Adrenal gland (tissue), 12 donors: ENCODE measurements around the gene MFAP3. TPM values are rescaled to one million over a fixed set of nuclear protein-coding genes. Genes with fewer than 3 reads are reported as not detected.

Experiments used
- DNase-seq, 7 donors: peaks; one replicate each; pipeline ENCODE4 v3.0.0-alpha.2; 2019 to 2020
- H3K27ac ChIP-seq, 5 donors: fragments of 200-600 bp; sonication (generic) in 4 of 5; 1 replicate in 3 of 5; 2 replicates in 2 of 5; pipeline versions ENCODE4 v1.5.1 to v1.8.0; 2016 to 2020; ENCODE audit warnings: mild to moderate bottlenecking in 1 of 5
- H3K27me3 ChIP-seq: fragments of 200-600 bp; 2 replicates; pipeline ENCODE4 v1.8.0; 2021
- H3K36me3 ChIP-seq, 2 donors: fragments of 200-600 bp; replicated peaks in 1 of 2; 1 replicate in 1 of 2; 2 replicates in 1 of 2; pipeline versions ENCODE4 v1.5.1 to v1.8.0; 2018 to 2022
- H3K4me1 ChIP-seq, 2 donors: fragments of 200-600 bp; replicated peaks in 1 of 2; 1 replicate in 1 of 2; 2 replicates in 1 of 2; pipeline versions ENCODE4 v1.5.1 to v1.8.0; 2018 to 2021
- H3K4me3 ChIP-seq, 4 donors: fragments of 200-600 bp; sonication (generic) in 3 of 4; one replicate each; pipeline ENCODE4 v1.5.1; 2016 to 2018
- H3K9me3 ChIP-seq, 3 donors: fragments of 200-600 bp; sonication (generic) in 1 of 3; replicated peaks in 1 of 3; 1 replicate in 2 of 3; 2 replicates in 1 of 3; pipeline versions ENCODE4 v1.5.1 to v1.8.0; 2016 to 2021
- CTCF ChIP-seq, 6 experiments: fragments of 450-650 bp in 4 of 6; fragments of 200-600 bp in 2 of 6; sonication (generic) in 1 of 6; IDR thresholded peaks; 1 replicate in 5 of 6; 2 replicates in 1 of 6; pipeline versions ENCODE4 v1.5.1 to v1.8.0; 2016 to 2021; ENCODE audit warnings: antibody characterized with exemption in 6 of 6, mild to moderate bottlenecking in 2 of 6, moderate library complexity in 1 of 6
- POLR2A ChIP-seq, 2 donors: fragments of 450-650 bp; IDR thresholded peaks; one replicate each; pipeline ENCODE4 v1.6.1; 2017; ENCODE audit warnings: antibody characterized with exemption in 2 of 2, mild to moderate bottlenecking in 2 of 2, moderate library complexity in 1 of 2
- WGBS, 4 donors: extraction: QIAGEN DNeasy Blood & Tissue Kit in 2 of 4; methylation state at CpG; one replicate each; pipeline versions ENCODE4 v1.1.5 to v1.1.7; 2013 to 2017; 5-methylcytosine and 5-hydroxymethylcytosine counted together
- intact Hi-C, 2 donors: fragments of 100-400 bp; cut with DNase I; formaldehyde crosslinking; loops; one replicate each; pipeline versions ENCODE4 v1.14.1 to v1.15.0; 2022 to 2023
- polyA plus RNA-seq, 3 donors: library from polyadenylated mRNA; stranded (reverse); fragments of 200-250 nt in 2 of 3; fragments of 350-450 nt in 1 of 3; fragmentation: Illumina TruSeq in 1 of 3; extraction: RNeasy Lipid Tissue Mini Kit (QIAGEN cat#74804) in 1 of 3; gene quantifications; one replicate each; pipeline ENCODE4 v1.2.3, GENCODE V29; 2013 to 2014
- total RNA-seq, 9 donors: library from RNA; depleted of rRNA in 4 of 9; stranded (reverse); fragments of >200 nt in 4 of 9; fragments of 120-200 nt in 1 of 9; fragmentation: NEBNext Ultra II Directional in 1 of 9; extraction: Animal tissue kit (Norgen Biotek cat#: 25700) in 1 of 9; gene quantifications; one replicate each; pipeline versions ENCODE4 v1.1.0 to v1.2.4, GENCODE V29; 2013 to 2023
- donor health status: healthy with polysubstance abuse.
- donor health status: Bipolar disorder and iron deficiency.
- donor health status: DM: yes; HTN: yes; CAD: no.
- donor health status: DM: no; HTN: no; CAD: no.
- donor health status: DM: no; HTN: no; CAD: no.
- donor health status: DM: yes; HTN: yes; CAD: no.

MFAP3 gene
- total and polyA plus RNA-seq, 12 donors: 1.4 to 55.4 (median 29.0) TPM

- DNase-seq: no peak
Observed at GRCh38 chr5:154087260-154087659, 48.5 kb downstream of the MFAP3 start.

GRCh38 chr5:154088801-154089200 is 50.0 kb downstream of the MFAP3 start:
- Histone ChIP-seq H3K4me1 (peaks cover 0 to 7% of the 10 kb centered on the region in 2 donors), H3K27ac (no peak overlapping the region), H3K4me3 (no peak overlapping the region), H3K36me3 (no peaks in the 10 kb centered on the region), H3K27me3 (no peaks in the 10 kb centered on the region), H3K9me3 (no peaks in the 10 kb centered on the region)
- TF ChIP-seq POLR2A (IDR thresholded peaks at IDR 0.05) (no peak), CTCF (IDR thresholded peaks at IDR 0.05) (no peak)
- DNase-seq: no peak
- intact Hi-C loops: no loop called here
- 86 to 98% (median 95%) methylated on average over 5 of the region's 5 CpGs for WGBS, 4 donors

More at GRCh38 chr5:154087260-154087659, 48.5 kb downstream of the MFAP3 start:
- no peak overlapping the region for H3K4me3 ChIP-seq
- WGBS, 4 donors: 45 to 59% (median 54%) methylated on average over 2 of the region's 2 CpGs
- H3K27ac ChIP-seq: no peak overlapping the region
- peaks cover 0 to under 1% of the 10 kb centered on the region in 2 donors for H3K4me1 ChIP-seq
- no peaks in the 10 kb centered on the region for H3K27me3 ChIP-seq
- intact Hi-C loops: no loop called here
- H3K36me3 ChIP-seq: no peaks in the 10 kb centered on the region
- H3K9me3 ChIP-seq: no peaks in the 10 kb centered on the region
- TF ChIP-seq POLR2A (IDR thresholded peaks at IDR 0.05) (no peak), CTCF (IDR thresholded peaks at IDR 0.05) (no peak)

GRCh38 chr5:154090656-154091055 is 51.9 kb downstream of the MFAP3 start:
- TF ChIP-seq POLR2A (IDR thresholded peaks at IDR 0.05): no peak
- no peak for DNase-seq
- no peaks in the 10 kb centered on the region for H3K9me3 ChIP-seq
- 88 to 96% (median 94%) methylated on average over 6 of the region's 6 CpGs for WGBS, 4 donors
- no peak overlapping the region for H3K4me3 ChIP-seq
- H3K36me3 ChIP-seq: no peaks in the 10 kb centered on the region
- intact Hi-C loops: no loop called here
- no peaks in the 10 kb centered on the region for H3K27me3 ChIP-seq
- peaks cover 0 to 7% of the 10 kb centered on the region in 2 donors for H3K4me1 ChIP-seq
- no peak overlapping the region for H3K27ac ChIP-seq

GRCh38 chr5:154092356-154093141 is 53.8 kb downstream of the MFAP3 start:
- H3K4me1 ChIP-seq: peaks cover 0 to 7% of the 10 kb centered on the region in 2 donors
- no peak overlapping the region for H3K27ac ChIP-seq
- TF ChIP-seq POLR2A (IDR thresholded peaks at IDR 0.05) (no peak), CTCF (IDR thresholded peaks at IDR 0.05) (no peak)
- no peaks in the 10 kb centered on the region for H3K27me3 ChIP-seq
- no peak overlapping the region for H3K4me3 ChIP-seq
- 56 to 66% (median 58%) methylated on average over 5 of the region's 5 CpGs for WGBS, 4 donors
- DNase-seq: no peak
- no peaks in the 10 kb centered on the region for H3K9me3 ChIP-seq
- no peaks in the 10 kb centered on the region for H3K36me3 ChIP-seq
- intact Hi-C loops: no loop called here

- Histone ChIP-seq H3K4me1 (peaks cover 0 to 7% of the 10 kb centered on the region in 2 donors), H3K4me3 (no peak overlapping the region), H3K27ac (no peak overlapping the region), H3K36me3 (no peaks in the 10 kb centered on the region), H3K9me3 (no peaks in the 10 kb centered on the region), H3K27me3 (no peaks in the 10 kb centered on the region)
- no peak for DNase-seq
- intact Hi-C loops: no loop called here
- 56 to 72% (median 60%) methylated on average over 2 of the region's 2 CpGs for WGBS, 4 donors
- no peak for TF ChIP-seq CTCF (IDR thresholded peaks at IDR 0.05)
- TF ChIP-seq POLR2A (IDR thresholded peaks at IDR 0.05): no peak
Observed at GRCh38 chr5:154093142-154093532, 54.4 kb downstream of the MFAP3 start.
